Ascending aorta (tissue), 2 donors: ENCODE results near the gene OSGIN1. TPM values are rescaled to one million over a fixed set of nuclear protein-coding genes. Genes with fewer than 3 reads are reported as not detected.

Experiments
- DNase-seq, 2 donors: peaks; one replicate each; pipeline ENCODE4 v3.0.0-alpha.2; 2019; ENCODE audit warnings: low spot score in 2 of 2
- H3K27ac ChIP-seq, 2 donors: fragments of 200-600 bp; sonication (generic); one replicate each; pipeline ENCODE4 v1.5.1; 2016 to 2017; ENCODE audit warnings: mild to moderate bottlenecking in 1 of 2
- H3K27me3 ChIP-seq: fragments of 200-600 bp; sonication (generic); one replicate; pipeline ENCODE4 v1.5.1; 2017
- H3K36me3 ChIP-seq, 2 donors: fragments of 200-600 bp; sonication (generic); one replicate each; pipeline ENCODE4 v1.5.1; 2016
- H3K4me1 ChIP-seq, 2 donors: fragments of 200-600 bp; sonication (generic); one replicate each; pipeline ENCODE4 v1.5.1; 2016 to 2017; ENCODE audit warnings: mild to moderate bottlenecking in 1 of 2
- H3K4me3 ChIP-seq, 2 donors: fragments of 200-600 bp; sonication (generic); one replicate each; pipeline ENCODE4 v1.5.1; 2016 to 2017; ENCODE audit warnings: mild to moderate bottlenecking in 1 of 2
- H3K9me3 ChIP-seq, 2 donors: fragments of 200-600 bp; sonication (generic); one replicate each; pipeline ENCODE4 v1.5.1; 2016
- CTCF ChIP-seq, 3 experiments: fragments of 200-600 bp in 2 of 3; fragments of 450-650 bp in 1 of 3; sonication (generic) in 2 of 3; IDR thresholded peaks; one replicate each; pipeline ENCODE4 v1.5.1; 2016 to 2019; ENCODE audit warnings: antibody characterized with exemption in 3 of 3, mild to moderate bottlenecking in 1 of 3, moderate library complexity in 1 of 3
- intact Hi-C: fragments of 100-400 bp; cut with DNase I; formaldehyde crosslinking; loops from one replicate; pipeline ENCODE4 v1.15.1; 2023
- total RNA-seq: library from RNA; depleted of rRNA; stranded (reverse); fragments of >200 nt; gene quantifications from one replicate; pipeline ENCODE4 v1.1.0, GENCODE V29; 2016

The OSGIN1 gene
- total RNA-seq, 1 donor from 2014 or later = 7.8 TPM

DNA sequence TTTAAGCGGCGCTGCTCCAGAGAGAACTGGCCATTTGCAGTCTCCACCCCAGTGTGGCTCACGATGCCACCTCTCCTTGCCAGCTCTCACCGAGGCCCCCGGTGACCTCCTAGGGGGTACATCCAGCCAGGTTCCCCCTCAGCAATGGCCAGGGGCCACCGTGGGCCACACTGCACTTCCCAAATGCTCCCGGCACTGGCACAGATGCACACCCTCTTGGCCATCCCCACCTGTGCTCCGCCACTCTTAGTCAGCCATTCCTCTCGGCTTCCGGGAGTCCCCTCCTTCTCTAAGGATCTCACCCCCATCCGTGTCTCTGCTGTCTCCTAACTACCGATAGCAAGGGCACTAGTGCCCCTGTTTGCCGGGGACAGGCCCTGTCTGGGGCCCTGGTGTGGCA, 28.4 kb upstream of the OSGIN1 start:
- no peak for DNase-seq
- Histone ChIP-seq H3K27me3 (no peaks in the 10 kb centered on the region), H3K4me1 (peaks cover 0 to 6% of the 10 kb centered on the region in 2 donors), H3K4me3 (no peak overlapping the region), H3K36me3 (peaks cover 6 to 19% of the 10 kb centered on the region in 2 donors), H3K27ac (no peak overlapping the region), H3K9me3 (no peaks in the 10 kb centered on the region)
- no peak for TF ChIP-seq CTCF (IDR thresholded peaks at IDR 0.05)
- intact Hi-C loops = loop anchor here (10.0 kb wide), 1 partner anchor 260 kb away; the partner anchor contains the start of gene TAF1C

GRCh38 chr16:83925095-83925905, 27.7 kb upstream of the OSGIN1 start:
- Histone ChIP-seq H3K4me1 (peaks cover 0 to 6% of the 10 kb centered on the region in 2 donors), H3K36me3 (peaks cover 0 to 14% of the 10 kb centered on the region in 2 donors), H3K27ac (no peak overlapping the region), H3K27me3 (no peaks in the 10 kb centered on the region), H3K4me3 (no peak overlapping the region), H3K9me3 (no peaks in the 10 kb centered on the region)
- intact Hi-C loops = loop anchor here (10.0 kb wide), 1 partner anchor 260 kb away; the partner anchor contains the start of gene TAF1C
- no peak for TF ChIP-seq CTCF (IDR thresholded peaks at IDR 0.05)
- DNase-seq = no peak

DNA sequence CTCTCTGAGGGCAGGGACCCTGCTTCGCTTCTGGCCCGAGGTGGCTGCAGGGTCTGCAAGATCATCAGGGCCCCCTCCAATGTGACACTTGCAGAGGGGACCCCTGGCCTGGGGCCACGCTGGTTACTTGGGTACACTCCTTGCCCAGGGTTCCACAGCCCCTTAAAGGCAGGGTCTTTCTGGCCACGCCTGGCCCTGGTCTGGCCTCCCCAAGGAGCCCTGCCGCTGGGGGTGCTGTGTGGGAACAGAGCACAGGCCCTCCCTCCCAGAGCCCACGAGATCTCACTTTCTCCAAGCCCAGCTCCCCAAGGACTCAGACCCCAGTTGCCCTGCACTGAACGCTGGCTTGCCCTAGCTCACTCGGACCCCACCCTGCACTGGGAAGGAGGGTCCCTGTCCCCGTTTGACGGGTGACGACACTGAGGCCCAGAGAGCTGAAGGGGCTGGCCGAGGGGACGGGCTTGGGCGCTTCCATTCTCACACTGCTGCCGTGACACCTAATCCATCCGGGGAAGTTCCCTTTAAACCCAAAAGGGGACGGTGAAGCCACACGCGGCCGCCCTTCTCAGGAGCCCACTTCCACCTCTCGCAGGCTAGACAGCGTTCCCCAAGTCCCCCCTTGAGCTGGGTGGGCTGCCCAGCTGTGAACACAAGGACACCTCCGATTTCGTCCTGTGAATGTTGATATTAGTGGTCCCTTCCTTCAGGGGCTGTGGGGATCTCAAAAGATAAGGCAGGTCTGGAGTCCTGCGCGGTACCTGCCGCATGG, 26.9 kb upstream of the OSGIN1 start:
- DNase-seq = no peak
- intact Hi-C loops = loop anchor here (2.0 to 10.0 kb wide), 3 partner anchors 27 to 259 kb away; partner anchors contain the start of genes OSGIN1 and TAF1C

DNA sequence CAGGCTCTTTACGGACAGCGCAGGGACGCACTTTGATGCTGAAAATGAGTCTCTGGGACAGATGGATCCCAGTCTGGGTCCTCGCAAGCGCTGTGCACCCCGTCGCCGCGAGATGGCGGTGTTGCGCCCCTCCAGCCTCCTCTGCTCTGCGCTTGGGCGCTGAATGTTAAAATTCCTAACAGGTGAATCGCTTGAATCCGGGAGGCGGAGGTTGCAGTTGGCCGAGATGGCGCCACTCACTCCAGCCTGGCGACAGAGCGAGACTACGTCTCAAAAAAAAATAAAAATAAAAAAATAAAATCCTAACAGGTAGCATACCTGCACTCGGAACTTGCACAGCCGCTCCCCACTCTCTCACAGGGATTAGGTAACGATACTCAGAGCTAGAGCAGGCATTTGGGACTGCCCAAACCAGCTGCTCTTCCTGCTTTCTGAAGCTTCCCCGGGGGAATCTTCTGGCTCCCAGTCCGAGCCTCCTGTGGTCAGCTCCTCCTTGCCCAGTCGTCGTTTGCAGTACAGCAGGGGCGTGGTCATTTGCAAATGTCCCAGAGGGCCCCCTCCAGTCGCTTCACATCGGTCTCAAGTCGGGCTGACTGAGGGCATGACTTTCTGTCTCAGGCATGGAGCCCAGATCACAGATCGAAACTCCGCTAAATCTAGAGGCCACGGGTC, 26.2 kb upstream of the OSGIN1 start:
- peaks cover 0 to 8% of the 10 kb centered on the region in 2 donors for H3K36me3 ChIP-seq
- DNase-seq = peak in 1 of 2 donors; percentile 83
- no peaks in the 10 kb centered on the region for H3K27me3 ChIP-seq
- peaks cover 0 to 6% of the 10 kb centered on the region in 2 donors for H3K4me1 ChIP-seq
- intact Hi-C loops = loop anchor here (2.0 to 10.0 kb wide), 3 partner anchors 26 to 258 kb away; partner anchors contain the start of genes OSGIN1 and TAF1C
- H3K4me3 ChIP-seq = peak overlapping the region in 1 of 2 donors; percentile 31
- H3K9me3 ChIP-seq = no peaks in the 10 kb centered on the region
- TF ChIP-seq CTCF (IDR thresholded peaks at IDR 0.05) = peak; percentile 81 to 98 (median 96)
- H3K27ac ChIP-seq = no peak overlapping the region

More for the DNA sequence above, 26.9 kb upstream of the OSGIN1 start:
- Histone ChIP-seq H3K4me3 (no peak overlapping the region), H3K9me3 (no peaks in the 10 kb centered on the region), H3K4me1 (peaks cover 0 to 6% of the 10 kb centered on the region in 2 donors), H3K27ac (no peak overlapping the region), H3K27me3 (no peaks in the 10 kb centered on the region), H3K36me3 (peaks cover 0 to 14% of the 10 kb centered on the region in 2 donors)
- TF ChIP-seq CTCF (IDR thresholded peaks at IDR 0.05) = no peak
